ENCODE results near the gene FLNC. TPM values are rescaled to one million over a fixed set of nuclear protein-coding genes. Genes with fewer than 3 reads are reported as not detected.
A peak's percentile ranks its signal among the peaks of the same experiment; 100 is the strongest.

The FLNC gene, protein sequence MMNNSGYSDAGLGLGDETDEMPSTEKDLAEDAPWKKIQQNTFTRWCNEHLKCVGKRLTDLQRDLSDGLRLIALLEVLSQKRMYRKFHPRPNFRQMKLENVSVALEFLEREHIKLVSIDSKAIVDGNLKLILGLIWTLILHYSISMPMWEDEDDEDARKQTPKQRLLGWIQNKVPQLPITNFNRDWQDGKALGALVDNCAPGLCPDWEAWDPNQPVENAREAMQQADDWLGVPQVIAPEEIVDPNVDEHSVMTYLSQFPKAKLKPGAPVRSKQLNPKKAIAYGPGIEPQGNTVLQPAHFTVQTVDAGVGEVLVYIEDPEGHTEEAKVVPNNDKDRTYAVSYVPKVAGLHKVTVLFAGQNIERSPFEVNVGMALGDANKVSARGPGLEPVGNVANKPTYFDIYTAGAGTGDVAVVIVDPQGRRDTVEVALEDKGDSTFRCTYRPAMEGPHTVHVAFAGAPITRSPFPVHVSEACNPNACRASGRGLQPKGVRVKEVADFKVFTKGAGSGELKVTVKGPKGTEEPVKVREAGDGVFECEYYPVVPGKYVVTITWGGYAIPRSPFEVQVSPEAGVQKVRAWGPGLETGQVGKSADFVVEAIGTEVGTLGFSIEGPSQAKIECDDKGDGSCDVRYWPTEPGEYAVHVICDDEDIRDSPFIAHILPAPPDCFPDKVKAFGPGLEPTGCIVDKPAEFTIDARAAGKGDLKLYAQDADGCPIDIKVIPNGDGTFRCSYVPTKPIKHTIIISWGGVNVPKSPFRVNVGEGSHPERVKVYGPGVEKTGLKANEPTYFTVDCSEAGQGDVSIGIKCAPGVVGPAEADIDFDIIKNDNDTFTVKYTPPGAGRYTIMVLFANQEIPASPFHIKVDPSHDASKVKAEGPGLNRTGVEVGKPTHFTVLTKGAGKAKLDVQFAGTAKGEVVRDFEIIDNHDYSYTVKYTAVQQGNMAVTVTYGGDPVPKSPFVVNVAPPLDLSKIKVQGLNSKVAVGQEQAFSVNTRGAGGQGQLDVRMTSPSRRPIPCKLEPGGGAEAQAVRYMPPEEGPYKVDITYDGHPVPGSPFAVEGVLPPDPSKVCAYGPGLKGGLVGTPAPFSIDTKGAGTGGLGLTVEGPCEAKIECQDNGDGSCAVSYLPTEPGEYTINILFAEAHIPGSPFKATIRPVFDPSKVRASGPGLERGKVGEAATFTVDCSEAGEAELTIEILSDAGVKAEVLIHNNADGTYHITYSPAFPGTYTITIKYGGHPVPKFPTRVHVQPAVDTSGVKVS (N-terminal part only)
- total RNA-seq (2014; rRNA removed; shearing (Covaris generic)), result 6.7 and 11.2 TPM in 2 replicates

DNA sequence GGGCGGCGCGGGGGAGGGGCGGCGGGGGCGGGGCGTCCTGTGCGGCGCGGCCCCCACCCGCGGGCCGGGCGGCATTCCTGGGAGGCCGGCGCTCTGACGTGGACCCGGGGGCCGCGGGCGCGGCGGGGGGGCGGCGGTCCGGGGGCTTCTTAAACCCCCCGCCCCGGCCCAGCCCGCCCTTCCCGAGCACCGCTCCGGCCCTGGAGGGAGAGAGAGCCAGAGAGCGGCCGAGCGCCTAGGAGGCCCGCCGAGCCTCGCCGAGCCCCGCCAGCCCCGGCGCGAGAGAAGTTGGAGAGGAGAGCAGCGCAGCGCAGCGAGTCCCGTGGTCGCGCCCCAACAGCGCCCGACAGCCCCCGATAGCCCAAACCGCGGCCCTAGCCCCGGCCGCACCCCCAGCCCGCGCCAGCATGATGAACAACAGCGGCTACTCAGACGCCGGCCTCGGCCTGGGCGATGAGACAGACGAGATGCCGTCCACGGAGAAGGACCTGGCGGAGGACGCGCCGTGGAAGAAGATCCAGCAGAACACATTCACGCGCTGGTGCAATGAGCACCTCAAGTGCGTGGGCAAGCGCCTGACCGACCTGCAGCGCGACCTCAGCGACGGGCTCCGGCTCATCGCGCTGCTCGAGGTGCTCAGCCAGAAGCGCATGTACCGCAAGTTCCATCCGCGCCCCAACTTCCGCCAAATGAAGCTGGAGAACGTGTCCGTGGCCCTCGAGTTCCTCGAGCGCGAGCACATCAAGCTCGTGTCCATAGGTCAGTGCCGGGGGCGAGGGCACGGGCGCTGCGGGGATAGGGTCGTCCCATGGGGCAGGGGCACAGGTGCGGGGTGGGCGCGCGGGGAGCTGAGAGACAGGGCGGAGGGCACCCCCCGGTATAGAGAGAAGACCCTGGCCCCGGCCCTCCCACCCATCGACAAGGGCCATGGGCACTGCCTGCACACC is at the start of gene FLNC:
TSS of gene FLNC (plus strand) at position 176 of the 947 bp plus-strand sequence. CDS start at position 408, 232 bp downstream.
- DNase-seq (ENCODE audit: low read depth), result peak; percentile 50

DNA sequence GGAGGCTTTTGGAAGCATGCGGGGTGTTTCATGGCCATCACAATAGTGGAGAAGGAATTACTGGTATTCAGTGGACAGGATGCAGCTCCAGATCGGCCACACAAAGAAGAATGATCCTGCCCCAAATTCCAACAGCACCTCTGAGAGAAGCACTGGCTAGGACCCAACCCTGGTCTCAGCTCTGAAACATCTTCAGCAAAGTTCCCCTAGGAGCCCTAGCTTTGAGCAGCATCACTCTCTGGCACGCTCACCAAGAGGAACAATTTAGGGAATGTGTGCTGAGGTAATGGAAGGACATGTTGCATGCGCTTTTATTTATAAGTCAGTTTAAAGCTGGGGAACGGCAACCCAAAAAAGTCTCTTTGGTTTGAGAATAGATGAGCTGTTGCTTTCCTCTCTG is 49.1 kb upstream of the FLNC start:
- DNase-seq (ENCODE audit: low read depth), result no peak

DNA sequence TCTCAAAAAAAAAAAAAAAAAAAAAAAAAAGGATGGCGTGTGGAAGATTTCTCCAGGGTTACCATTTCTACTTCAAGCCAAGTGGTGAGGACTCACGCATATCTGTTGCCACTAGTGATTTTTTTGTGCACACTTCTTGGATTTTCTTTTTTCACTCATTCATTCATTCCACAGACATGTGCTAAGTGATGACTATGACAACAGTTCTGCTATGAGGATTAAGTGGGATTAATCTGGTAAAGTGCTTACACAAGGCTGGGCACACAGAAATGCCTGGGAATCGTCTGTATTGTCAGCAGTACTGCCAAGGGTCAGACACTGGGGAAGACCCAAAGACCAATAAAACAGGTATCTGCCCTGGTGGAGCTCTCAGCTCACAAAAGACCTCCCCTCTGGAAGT is 48.4 kb upstream of the FLNC start:
- DNase-seq (ENCODE audit: low read depth), result no peak

DNA sequence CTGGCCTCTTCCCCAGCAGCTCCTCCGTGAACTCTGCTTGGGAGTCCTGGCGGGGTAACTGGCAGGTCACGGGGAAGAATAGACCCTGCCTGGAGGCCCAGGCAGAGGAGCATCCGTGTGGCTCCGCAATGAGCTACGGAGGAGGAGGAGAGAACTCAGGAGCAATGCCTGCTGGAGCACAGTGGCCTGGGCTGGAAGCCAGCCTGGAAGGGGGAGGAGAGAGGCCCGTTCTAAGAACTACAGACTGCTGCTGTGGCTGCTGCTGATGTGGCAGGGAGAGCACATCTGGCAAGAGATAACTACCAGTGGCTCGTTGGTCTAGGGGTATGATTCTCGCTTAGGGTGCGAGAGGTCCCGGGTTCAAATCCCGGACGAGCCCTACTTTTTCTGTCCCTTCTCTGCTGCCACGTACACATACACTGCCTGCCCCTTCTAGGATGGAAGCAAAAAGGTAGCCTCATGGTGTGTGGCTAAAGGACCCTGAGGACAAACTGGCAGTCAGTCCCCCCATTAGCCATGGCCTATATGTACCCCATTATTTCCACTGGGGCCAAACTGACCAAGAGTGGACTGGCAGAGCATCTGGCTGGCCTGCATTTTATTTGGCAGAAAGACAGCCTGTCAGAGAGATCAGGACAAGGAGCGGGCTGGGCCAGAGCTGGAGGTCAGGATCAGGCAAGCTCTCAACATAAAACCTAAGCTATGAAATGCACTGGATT is 46.9 kb upstream of the FLNC start:
- peak; percentile 77 for DNase-seq (ENCODE audit: low read depth)

DNA sequence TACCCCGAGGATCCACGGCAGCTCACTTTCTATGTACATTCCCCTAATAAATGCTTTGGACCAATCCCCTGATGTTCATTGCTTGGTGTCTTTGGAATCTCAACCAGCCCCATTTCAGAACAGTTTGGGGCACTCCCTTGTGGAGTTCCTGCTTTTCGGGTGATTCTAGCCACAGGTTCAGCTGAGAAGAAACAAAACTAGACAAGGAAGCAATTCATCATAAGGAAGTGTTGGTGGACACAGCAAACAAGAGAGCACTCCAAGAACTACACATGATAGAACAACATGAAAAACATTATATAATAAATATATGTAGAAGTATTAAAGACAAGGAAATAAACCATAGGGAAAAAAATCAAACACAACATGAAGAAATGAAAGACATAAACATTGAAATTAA is 44.5 kb upstream of the FLNC start:
- no peak for DNase-seq (ENCODE audit: low read depth)

DNA sequence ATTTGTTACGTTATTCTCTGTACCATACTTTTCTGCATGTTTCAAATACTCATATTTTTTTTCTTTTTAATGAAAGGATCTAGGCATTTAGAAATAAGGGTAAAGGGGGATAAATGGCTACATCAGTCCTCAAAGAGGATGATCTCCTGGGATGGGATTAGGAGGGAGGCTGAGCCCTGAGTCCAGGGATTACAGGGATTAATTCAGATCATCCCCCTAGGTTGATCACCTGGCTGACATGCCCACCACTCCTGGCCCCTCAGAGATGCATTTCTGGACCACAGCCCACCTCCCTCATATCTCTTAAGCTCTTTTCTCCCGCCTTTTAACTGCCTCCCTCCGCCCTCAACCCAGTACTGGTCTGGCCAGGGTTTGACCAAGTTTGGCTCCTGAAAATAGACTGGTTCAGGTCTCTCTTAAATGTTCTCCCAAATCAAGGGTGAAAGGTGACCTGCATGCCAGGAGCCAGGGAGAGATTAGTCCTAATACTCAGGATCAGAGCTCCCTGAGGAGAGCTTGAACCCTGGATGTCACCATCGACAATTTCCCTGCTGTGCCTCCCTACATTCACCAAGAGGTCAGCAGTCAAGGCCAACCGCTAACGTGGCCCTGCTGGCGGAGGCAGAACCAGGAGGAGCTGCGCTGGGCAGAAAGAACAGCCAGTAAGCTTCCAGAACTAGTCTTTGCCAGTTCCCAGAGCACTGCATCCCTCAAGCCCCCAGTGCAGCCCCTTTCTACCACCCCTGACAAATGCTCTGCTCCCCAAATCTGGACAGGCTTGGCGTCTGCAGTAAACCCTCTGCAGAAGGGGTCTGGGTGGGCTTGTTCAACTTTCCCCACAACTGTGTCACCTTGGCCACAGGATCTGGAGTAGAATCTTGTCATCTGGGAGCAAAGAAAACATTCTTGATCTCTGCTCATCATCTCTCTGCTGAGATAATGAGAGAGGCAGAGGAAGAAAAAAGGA is 41.5 kb upstream of the FLNC start:
- DNase-seq (ENCODE audit: low read depth), result no peak

DNA sequence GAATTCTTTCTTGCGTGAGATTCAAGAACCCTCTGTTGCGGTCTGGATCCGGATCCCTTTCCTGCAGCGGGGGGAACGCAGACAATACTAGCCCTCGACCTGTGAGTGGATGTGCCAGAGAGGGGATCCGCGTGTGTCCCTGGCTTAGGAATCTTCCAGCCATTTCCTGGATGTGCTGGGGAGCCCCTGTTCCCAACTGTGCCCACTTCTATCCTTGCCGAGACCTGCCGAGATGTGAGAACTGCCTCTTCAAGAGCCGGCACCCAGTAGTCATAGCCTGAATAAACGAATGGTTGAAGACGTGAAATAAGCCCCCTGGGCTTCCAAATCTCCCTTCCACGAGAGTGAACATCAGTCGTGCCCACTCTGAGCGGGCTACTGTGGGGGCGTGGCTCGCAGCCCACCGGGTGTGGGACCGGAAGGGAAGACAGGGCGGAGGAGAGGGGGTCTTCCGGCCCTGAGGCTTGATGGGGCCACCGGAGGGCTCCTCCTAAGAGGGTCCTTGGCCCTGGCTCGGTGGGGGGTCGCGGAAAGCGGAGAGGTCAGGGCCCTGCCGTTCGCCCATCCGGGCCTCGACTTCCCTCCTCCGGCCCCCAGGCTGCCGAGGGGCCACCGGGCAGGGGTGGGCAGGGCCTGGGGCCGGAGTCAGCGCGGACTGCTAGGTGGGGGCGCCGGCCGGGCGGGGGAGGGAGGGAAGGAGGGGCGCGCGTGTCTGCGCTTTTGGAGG is 39.7 kb upstream of the FLNC start:
- DNase-seq (ENCODE audit: low read depth), result no peak

DNA sequence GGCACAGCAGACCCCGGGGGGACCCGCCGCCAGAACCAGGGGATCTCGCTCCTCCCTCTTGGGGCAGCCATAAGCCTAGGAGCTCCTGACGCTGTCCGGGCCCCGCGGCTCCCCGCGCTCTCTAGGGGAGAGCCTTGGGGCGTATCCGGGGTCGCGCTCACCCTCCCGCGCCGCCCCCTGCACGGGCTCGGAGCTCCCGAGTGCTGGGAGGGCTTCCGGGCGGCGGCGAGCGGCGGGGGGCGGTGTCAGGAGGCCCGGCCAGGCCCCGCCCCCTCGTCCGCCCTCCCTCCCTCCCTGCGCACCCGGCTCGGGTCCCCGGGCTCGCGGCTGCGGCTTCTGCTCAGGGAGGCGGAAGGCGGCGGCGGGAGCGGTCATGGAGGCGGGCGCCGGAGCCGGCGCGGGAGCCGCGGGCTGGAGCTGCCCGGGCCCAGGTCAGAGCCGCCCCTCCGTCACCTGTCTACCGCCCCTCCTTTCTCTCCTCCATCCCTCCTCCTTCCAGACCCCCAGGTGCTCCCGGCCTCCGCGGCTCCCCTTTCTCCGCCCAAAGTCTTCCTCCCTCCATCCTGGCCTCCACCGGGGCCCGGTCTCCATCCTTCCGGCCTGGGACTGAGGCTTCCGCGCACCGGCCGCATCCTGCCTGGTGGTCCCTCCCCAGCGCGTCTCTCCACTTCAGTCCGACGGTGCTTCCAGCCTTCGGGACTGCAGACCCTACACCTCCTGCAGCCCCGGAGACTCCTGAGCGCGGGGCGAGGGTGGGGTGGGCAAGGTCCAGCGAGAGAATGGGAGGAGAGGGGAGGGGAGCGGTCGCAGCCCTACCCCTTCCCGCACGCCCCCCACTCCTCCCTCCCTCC is 38.9 kb upstream of the FLNC start, which contains the start of gene CCDC136:
TSS of gene CCDC136 (plus strand) at position 848 of the 851 bp plus-strand sequence. CDS start 444 bp downstream, outside the sequence.
- DNase-seq (ENCODE audit: low read depth), result peak; percentile 60

DNA sequence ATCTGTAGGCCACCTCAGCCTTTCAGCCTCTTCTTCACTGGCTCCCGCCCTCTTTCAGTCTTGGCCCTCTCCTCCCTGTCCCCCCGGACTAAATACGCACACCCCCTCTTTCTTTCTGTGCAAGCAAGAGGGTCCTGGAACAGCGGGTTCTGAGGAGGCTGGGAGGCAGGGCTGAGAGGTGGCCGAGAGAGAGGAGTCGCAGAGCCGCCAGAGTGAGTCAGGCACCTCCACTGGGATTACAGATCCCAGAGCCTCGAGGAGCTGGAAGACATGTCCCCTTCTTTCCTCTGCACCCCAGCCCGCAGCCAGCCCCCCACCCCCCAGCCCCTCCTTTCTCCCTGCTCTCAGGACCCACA is 38.3 kb upstream of the FLNC start:
- peak; percentile 26 for DNase-seq (ENCODE audit: low read depth)

DNA sequence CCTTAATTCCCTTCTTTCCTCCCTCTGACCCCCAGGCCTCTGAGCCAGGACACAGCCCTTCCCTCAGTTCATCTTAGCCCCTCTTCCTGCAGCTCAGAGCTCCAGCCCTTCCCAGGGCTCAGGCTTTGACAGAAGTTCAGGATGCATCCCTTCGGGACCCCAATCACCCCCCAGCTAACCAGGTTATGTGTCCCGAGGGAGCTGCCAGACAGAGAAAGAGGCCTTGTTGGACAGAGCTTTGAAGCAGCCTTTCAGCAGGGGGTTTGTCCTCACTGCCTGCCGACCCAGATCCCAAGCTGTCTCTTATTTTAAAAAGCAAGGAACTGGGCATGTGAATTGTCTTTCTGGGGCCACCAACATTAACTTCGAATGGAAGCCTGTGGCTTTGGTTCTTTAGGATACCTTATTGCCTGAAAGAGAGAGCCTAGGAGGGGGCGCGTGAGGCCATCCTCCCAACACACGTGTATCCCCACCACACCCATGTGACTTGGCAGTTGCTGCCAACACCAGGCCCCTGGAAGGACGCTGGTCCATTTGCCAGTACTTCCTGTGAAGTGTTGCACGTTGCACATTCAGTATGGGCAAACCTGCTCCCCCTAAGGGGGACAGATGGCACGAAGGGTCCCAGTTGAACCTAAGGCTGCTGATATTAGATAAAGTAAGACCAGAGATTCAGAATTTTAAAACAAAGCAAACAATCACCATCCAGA is 37.6 kb upstream of the FLNC start:
- peak; percentile 15 for DNase-seq (ENCODE audit: low read depth)

DNA sequence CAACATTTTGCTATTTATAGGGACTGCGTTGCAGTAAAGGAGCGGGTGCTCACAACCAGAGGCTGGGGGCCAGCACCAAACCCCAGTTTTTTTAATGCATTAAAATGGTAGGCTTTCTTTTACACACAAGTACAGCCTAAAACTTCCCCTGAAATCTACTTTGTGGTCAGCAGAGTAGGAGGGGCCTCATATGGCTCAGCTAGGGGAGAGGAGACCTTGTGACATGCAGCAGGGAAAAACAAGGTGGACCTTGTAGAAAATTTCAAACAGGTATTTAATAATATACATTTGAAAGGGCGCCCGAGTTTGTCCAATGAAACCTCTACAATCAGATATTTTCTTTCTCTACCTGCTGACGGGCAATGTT is 37.0 kb upstream of the FLNC start:
- no peak for DNase-seq (ENCODE audit: low read depth)

DNA sequence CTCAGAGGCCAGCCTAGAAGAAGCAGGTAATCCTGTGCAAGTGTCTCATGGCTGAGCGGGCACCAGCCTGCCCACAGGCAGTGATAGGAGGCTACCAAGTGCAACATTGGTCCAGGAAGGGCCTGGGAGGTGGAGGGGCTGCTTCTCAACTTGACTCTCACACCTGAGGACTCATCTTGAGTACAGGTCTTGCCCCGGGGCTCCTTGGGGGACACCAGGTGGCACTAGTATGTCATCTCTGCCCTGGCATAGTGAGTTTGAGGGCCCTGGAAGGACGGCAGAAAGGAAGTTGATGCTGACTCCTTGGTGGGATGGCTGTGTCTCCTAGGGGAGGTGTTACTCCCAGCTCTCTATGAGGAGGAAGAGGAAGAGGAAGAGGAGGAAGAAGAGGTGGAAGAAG is 36.2 kb upstream of the FLNC start:
- no peak for DNase-seq (ENCODE audit: low read depth)

DNA sequence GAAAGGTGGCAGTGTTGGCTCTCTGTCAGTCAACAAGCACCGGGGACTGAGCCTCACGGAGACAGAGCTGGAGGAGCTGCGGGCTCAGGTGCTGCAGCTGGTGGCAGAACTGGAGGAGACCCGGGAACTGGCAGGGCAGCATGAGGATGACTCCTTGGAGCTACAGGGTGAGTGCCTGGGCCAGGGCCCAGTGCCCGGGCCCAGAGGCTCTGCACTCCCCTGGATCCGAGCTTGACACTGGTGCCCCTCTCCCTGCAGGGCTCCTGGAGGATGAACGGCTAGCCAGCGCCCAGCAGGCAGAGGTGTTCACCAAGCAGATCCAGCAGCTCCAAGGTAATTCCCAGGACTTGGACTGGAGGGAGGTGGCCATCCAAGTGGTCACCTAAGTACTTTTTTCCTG is 35.8 kb upstream of the FLNC start:
- no peak for DNase-seq (ENCODE audit: low read depth)

DNA sequence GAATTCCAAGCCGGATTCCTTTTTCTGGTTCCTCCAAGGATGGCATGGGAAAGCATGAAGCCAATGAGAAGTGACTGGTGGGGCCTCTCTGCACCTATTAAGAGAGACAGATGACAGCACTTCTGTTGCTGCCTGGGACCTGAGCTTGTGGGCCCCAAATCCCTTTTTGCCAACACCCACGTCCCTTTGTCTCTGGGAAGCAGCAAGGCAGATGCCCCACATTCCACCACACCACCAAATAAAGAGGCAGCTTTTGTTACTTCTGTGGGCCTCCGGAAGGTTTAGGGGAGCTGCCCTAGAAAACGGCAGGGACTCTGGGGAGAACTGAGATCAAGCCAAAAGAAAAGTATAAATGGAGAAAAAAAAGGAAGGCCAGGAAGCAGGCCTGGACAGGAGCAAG is 35.1 kb upstream of the FLNC start:
- no peak for DNase-seq (ENCODE audit: low read depth)

DNA sequence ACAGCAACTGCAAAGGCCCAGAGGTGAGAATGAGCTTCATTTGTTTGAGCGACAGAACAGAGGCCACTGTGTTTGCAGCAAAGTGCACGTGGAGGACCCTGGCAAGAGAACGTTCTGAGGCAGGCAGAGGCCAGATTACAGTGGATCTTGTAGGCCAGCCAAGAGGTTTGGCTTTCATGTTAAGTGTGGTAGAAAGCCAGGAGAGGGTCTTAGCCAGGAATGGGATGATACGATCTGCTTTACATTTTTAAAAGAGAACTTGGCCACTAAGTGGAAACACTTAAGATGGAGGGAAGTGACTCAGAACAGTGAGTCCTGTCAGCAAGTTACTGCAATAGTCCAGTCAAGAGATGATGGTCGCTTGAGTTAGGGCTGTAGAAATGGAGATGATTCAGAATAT is 33.9 kb upstream of the FLNC start:
- no peak for DNase-seq (ENCODE audit: low read depth)

DNA sequence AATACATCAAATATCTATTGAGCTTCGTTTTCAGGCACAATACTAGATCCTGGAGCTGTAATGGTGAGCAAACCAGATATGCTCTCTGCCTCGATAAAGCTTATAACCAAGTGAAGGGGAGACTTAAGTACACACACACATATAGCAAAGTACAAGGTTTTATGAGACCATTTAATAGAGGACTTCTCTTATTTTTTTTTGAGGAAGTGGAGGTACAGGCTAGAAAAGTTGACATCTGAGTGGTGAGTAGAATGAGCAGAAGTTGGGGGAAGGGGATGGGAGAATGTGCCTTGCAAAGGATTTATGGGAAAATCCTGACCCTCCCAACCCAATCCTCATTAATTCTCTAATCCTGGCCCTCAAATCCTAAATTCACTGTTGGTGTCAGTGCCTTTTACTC is 30.8 kb upstream of the FLNC start:
- no peak for DNase-seq (ENCODE audit: low read depth)

DNA sequence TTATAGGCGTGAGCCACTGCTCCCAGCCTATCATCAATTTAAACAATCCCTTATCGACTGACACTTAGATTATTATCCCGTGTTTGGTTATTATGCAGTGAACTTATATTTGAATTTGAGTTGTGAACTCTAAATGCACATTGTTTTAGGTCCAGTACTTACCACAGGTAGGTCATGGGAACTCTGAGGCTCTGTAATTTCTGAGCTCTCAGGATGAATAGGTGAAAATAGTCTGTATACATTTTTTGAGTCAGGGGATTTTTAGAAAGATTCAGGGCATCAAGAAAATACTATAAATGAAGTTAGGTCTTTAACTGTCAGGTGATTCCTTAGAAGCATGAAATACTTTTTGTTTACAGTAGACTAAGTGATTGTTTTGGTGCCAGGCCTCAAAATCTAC is 29.6 kb upstream of the FLNC start:
- DNase-seq (ENCODE audit: low read depth), result no peak

Measured in RPMI7951 (cell line).